Liver (tissue), 9 donors: ENCODE measurements around the gene CCDC78. TPM values are rescaled to one million over a fixed set of nuclear protein-coding genes. Genes with fewer than 3 reads are reported as not detected.

Source experiments
- DNase-seq: peaks from one replicate; pipeline ENCODE4 v3.0.0-alpha.2; 2017; ENCODE audit warnings: low spot score
- H3K27ac ChIP-seq, 2 donors: one replicate each; pipeline ENCODE4 v1.7.0; 2013; ENCODE audit warnings: inconsistent platforms in 2 of 2, low read length in 2 of 2, control low read depth in 1 of 2, low read depth in 1 of 2, mild to moderate bottlenecking in 1 of 2
- H3K27me3 ChIP-seq, 4 donors: one replicate each; pipeline versions ENCODE4 v1.6.1 to v1.7.0; 2013; ENCODE audit warnings: low read length in 3 of 4, inconsistent platforms in 1 of 4, mild to moderate bottlenecking in 1 of 4, moderate library complexity in 1 of 4; ENCODE audit not compliant: control insufficient read depth in 4 of 4, insufficient read depth in 4 of 4
- H3K36me3 ChIP-seq, 4 donors: one replicate each; pipeline versions ENCODE4 v1.6.1 to v1.7.0; 2013; ENCODE audit warnings: low read length in 3 of 4, mild to moderate bottlenecking in 3 of 4, low read depth in 1 of 4, moderate library complexity in 1 of 4; ENCODE audit not compliant: control insufficient read depth in 4 of 4, insufficient read depth in 3 of 4
- H3K4me1 ChIP-seq, 4 donors: one replicate each; pipeline versions ENCODE4 v1.6.1 to v1.7.0; 2013; ENCODE audit warnings: low read length in 3 of 4, mild to moderate bottlenecking in 3 of 4, moderate library complexity in 1 of 4; ENCODE audit not compliant: control insufficient read depth in 4 of 4, insufficient read depth in 4 of 4
- H3K4me3 ChIP-seq, 3 donors: one replicate each; pipeline versions ENCODE4 v1.6.1 to v1.7.0; 2013; ENCODE audit warnings: low read length in 3 of 3, control low read depth in 1 of 3, low read depth in 1 of 3, mild to moderate bottlenecking in 1 of 3
- H3K9ac ChIP-seq, 2 donors: one replicate each; pipeline ENCODE4 v1.7.0; 2013; ENCODE audit warnings: low read length in 2 of 2, mild to moderate bottlenecking in 2 of 2, moderate library complexity in 2 of 2, control low read depth in 1 of 2, low read depth in 1 of 2
- H3K9me3 ChIP-seq, 4 donors: one replicate each; pipeline versions ENCODE4 v1.6.1 to v1.7.0; 2013; ENCODE audit warnings: low read length in 3 of 4; ENCODE audit not compliant: control insufficient read depth in 4 of 4
- CTCF ChIP-seq: fragments of 150-350 bp; IDR thresholded peaks from 2 replicates; pipeline ENCODE4 v1.5.1; 2017; ENCODE audit warnings: improper control_type of control experiment, low read depth, low read length; ENCODE audit not compliant: missing input control
- FOXA1 ChIP-seq: IDR thresholded peaks from 2 replicates; pipeline ENCODE4 v1.6.1; 2016; ENCODE audit warnings: antibody characterized with exemption
- FOXA2 ChIP-seq: IDR thresholded peaks from 2 replicates; pipeline ENCODE4 v1.6.1; 2016; ENCODE audit warnings: antibody characterized with exemption
- GABPA ChIP-seq, 2 donors: IDR thresholded peaks in 1 of 2; conservative IDR thresholded peaks in 1 of 2; 2 replicates each; pipeline ENCODE4 v1.6.1; 2016; ENCODE audit warnings: antibody characterized with exemption in 2 of 2, mild to moderate bottlenecking in 1 of 2, moderate library complexity in 1 of 2
- HNF4A ChIP-seq, 2 donors: conservative IDR thresholded peaks; 2 replicates each; pipeline ENCODE4 v1.6.1; 2016; ENCODE audit warnings: antibody characterized with exemption in 2 of 2, mild to moderate bottlenecking in 2 of 2
- HNF4G ChIP-seq: IDR thresholded peaks from 2 replicates; pipeline ENCODE4 v1.6.1; 2016; ENCODE audit warnings: antibody characterized with exemption
- JUND ChIP-seq, 2 donors: IDR thresholded peaks; 2 replicates each; pipeline ENCODE4 v1.6.1; 2016; ENCODE audit warnings: antibody characterized with exemption in 2 of 2
- MAX ChIP-seq: IDR thresholded peaks from 2 replicates; pipeline ENCODE4 v1.6.1; 2016; ENCODE audit warnings: antibody characterized with exemption
- NR2F2 ChIP-seq: IDR thresholded peaks from 2 replicates; pipeline ENCODE4 v1.6.1; 2016; ENCODE audit warnings: antibody characterized with exemption
- RXRA ChIP-seq, 2 donors: IDR thresholded peaks; 2 replicates each; pipeline ENCODE4 v1.6.1; 2017 to 2018; ENCODE audit warnings: antibody characterized with exemption in 2 of 2, mild to moderate bottlenecking in 1 of 2
- SP1 ChIP-seq: IDR thresholded peaks from 2 replicates; pipeline ENCODE4 v1.6.1; 2018; ENCODE audit warnings: antibody characterized with exemption, mild to moderate bottlenecking
- TAF1 ChIP-seq: conservative IDR thresholded peaks from 2 replicates; pipeline ENCODE4 v1.6.1; 2016; ENCODE audit warnings: antibody characterized with exemption, mild to moderate bottlenecking
- YY1 ChIP-seq: IDR thresholded peaks from 2 replicates; pipeline ENCODE4 v1.6.1; 2016; ENCODE audit warnings: antibody characterized with exemption, mild to moderate bottlenecking
- ZBTB33 ChIP-seq: IDR thresholded peaks from 2 replicates; pipeline ENCODE4 v1.6.1; 2016; ENCODE audit warnings: antibody characterized with exemption
- whole genome bisulfite sequencing: extraction: QIAGEN DNeasy Blood & Tissue Kit; methylation state at CpG from one replicate; pipeline ENCODE4 v1.1.7; 2013; 5-methylcytosine and 5-hydroxymethylcytosine counted together
- polyA plus RNA-seq, 2 donors: library from polyadenylated mRNA; stranded (reverse) in 1 of 2; unstranded in 1 of 2; fragments of 200-250 nt in 1 of 2; fragments of >200 nt in 1 of 2; fragmentation: Nextera tagmentation in 1 of 2; extraction: Ambion mirVana in 1 of 2; gene quantifications; one replicate each; pipeline versions ENCODE4 v1.2.1 to v1.2.3, GENCODE V29; 2013 to 2015
- total RNA-seq, 2 donors: library from RNA; depleted of rRNA; stranded (reverse); fragments of >200 nt; gene quantifications; one replicate each; pipeline ENCODE4 v1.2.3, GENCODE V29; 2014
- TF ChIP-seq, protein P1 (sequence below): IDR thresholded peaks from 2 replicates; pipeline ENCODE4 v1.6.1; 2016; ENCODE audit warnings: antibody characterized with exemption, mild to moderate bottlenecking
- donor health status: healthy.
- donor health status: healthy.
- donor health status: healthy.
- donor health status: healthy.
- donor health status: healthy.

Gene CCDC78
- total and polyA plus RNA-seq, 4 donors, result 0.05 to 0.28 (median 0.08) TPM; not detected in 1

- Histone ChIP-seq H3K27ac (no peak overlapping the region), H3K36me3 (peaks cover 0 to 3% (median 0%) of the 10 kb centered on the region in 4 donors), H3K9me3 (no peaks in the 10 kb centered on the region), H3K4me3 (no peak overlapping the region), H3K27me3 (peaks cover 0 to 2% (median 0%) of the 10 kb centered on the region in 4 donors), H3K9ac (no peak overlapping the region), H3K4me1 (peaks cover 8 to 28% (median 22%) of the 10 kb centered on the region in 4 donors)
- TF ChIP-seq GABPA (IDR thresholded peaks at IDR 0.05 in 1 of 2, conservative IDR thresholded peaks at IDR 0.05 in 1 of 2) (no peak), YY1 (no peak), HNF4G (no peak), ZBTB33 (no peak), MAX (no peak), JUND (IDR thresholded peaks at IDR 0.05) (no peak), RXRA (IDR thresholded peaks at IDR 0.05) (no peak), CTCF (no peak), TAF1 (no peak), FOXA1 (no peak), FOXA2 (no peak), NR2F2 (no peak), SP1 (no peak)
- TF ChIP-seq, protein P1, sequence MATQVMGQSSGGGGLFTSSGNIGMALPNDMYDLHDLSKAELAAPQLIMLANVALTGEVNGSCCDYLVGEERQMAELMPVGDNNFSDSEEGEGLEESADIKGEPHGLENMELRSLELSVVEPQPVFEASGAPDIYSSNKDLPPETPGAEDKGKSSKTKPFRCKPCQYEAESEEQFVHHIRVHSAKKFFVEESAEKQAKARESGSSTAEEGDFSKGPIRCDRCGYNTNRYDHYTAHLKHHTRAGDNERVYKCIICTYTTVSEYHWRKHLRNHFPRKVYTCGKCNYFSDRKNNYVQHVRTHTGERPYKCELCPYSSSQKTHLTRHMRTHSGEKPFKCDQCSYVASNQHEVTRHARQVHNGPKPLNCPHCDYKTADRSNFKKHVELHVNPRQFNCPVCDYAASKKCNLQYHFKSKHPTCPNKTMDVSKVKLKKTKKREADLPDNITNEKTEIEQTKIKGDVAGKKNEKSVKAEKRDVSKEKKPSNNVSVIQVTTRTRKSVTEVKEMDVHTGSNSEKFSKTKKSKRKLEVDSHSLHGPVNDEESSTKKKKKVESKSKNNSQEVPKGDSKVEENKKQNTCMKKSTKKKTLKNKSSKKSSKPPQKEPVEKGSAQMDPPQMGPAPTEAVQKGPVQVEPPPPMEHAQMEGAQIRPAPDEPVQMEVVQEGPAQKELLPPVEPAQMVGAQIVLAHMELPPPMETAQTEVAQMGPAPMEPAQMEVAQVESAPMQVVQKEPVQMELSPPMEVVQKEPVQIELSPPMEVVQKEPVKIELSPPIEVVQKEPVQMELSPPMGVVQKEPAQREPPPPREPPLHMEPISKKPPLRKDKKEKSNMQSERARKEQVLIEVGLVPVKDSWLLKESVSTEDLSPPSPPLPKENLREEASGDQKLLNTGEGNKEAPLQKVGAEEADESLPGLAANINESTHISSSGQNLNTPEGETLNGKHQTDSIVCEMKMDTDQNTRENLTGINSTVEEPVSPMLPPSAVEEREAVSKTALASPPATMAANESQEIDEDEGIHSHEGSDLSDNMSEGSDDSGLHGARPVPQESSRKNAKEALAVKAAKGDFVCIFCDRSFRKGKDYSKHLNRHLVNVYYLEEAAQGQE, result no peak
- 62% methylated on average over 23 of the region's 23 CpGs for WGBS
- no peak for DNase-seq
Observed at GRCh38 chr16:725463-726187, 618 bp downstream of the CCDC78 start.

DNA sequence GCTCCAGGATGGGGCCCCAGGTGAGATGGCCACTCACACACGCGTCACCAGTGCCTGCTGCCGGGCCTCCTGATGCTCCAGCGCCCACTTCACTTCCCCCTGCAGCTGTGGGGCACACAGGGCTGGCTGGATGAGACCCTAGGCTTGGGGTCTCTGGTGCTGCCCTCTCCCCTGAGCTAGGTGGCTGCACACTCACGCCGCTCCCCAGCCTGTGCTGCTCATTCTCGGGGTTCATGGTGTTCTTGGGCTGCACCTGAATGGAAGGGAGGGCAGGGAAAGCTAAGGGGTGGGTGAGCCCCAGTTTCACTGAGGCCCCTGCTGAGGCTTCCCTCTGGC is 1.2 kb downstream of the CCDC78 start:
- Histone ChIP-seq H3K4me3 (no peak overlapping the region), H3K27me3 (peaks cover 0 to 2% (median 0%) of the 10 kb centered on the region in 4 donors), H3K36me3 (no peaks in the 10 kb centered on the region), H3K27ac (no peak overlapping the region), H3K4me1 (peaks cover 12 to 28% (median 28%) of the 10 kb centered on the region in 4 donors), H3K9ac (no peak overlapping the region), H3K9me3 (no peaks in the 10 kb centered on the region)
- no peak for DNase-seq
- WGBS, result 81% methylated on average over 7 of the region's 7 CpGs
- TF ChIP-seq HNF4A (conservative IDR thresholded peaks at IDR 0.05), result no peak
- TF ChIP-seq RXRA (IDR thresholded peaks at IDR 0.05), result no peak
- TF ChIP-seq GABPA (IDR thresholded peaks at IDR 0.05 in 1 of 2, conservative IDR thresholded peaks at IDR 0.05 in 1 of 2), result no peak
- no peak for TF ChIP-seq CTCF
- no peak for TF ChIP-seq YY1
- TF ChIP-seq ZBTB33, result no peak
- TF ChIP-seq, protein P1, result no peak
